T-cell (primary cell): ENCODE results near the gene PXDN. TPM values are rescaled to one million over a fixed set of nuclear protein-coding genes. Genes with fewer than 3 reads are reported as not detected.

Experiments
- ATAC-seq, 4 experiments: fragments of 200-7000 bp in 3 of 4; fragments of 150-1000 bp in 1 of 4; cut with Tn5 transposase; replicated peaks in 1 of 4; 1 replicate in 3 of 4; 2 replicates in 1 of 4; pipeline ENCODE4 v1.10.0; 2021; ENCODE audit warnings: moderate library complexity in 3 of 4, mild to moderate bottlenecking in 2 of 4, moderate number of reproducible peaks in 1 of 4
- CTCF ChIA-PET, 2 donors: fragments of 300-600 bp; sonication (Branson Sonifier 250); formaldehyde crosslinking; loops; one replicate each; lab custom pipeline; 2022; ENCODE audit warnings: antibody characterized with exemption in 2 of 2; lab: Charles Lee
- POLR2A ChIA-PET, 2 donors: fragments of 300-600 bp; sonication (Branson Sonifier 250); formaldehyde crosslinking; loops; one replicate each; lab custom pipeline; 2022; ENCODE audit warnings: antibody characterized with exemption in 2 of 2; lab: Charles Lee
- DNase-seq, 35 experiments: peaks; one replicate each; pipeline versions ENCODE4 v3.0.0 to v3.0.0-alpha.2; 2013 to 2023
- H3K27ac ChIP-seq: one replicate; pipeline ENCODE4 v1.5.1; 2013; ENCODE audit warnings: low read length
- H3K27me3 ChIP-seq, 2 experiments: replicated peaks in 1 of 2; 1 replicate in 1 of 2; 2 replicates in 1 of 2; pipeline versions ENCODE4 v1.6.1 to v1.7.0; 2013; ENCODE audit warnings: low read length in 1 of 2, mixed read lengths in 1 of 2; ENCODE audit not compliant: control insufficient read depth in 2 of 2, insufficient read depth in 2 of 2; ENCODE audit errors: extremely low read depth in 1 of 2
- H3K36me3 ChIP-seq, 2 donors: 1 replicate in 1 of 2; 2 replicates in 1 of 2; pipeline versions ENCODE4 v1.6.1 to v1.7.0; 2013; ENCODE audit warnings: low read length in 1 of 2; ENCODE audit not compliant: control insufficient read depth in 2 of 2, insufficient read depth in 1 of 2; ENCODE audit errors: extremely low read depth in 1 of 2
- H3K4me1 ChIP-seq, 2 experiments: 1 replicate in 1 of 2; 2 replicates in 1 of 2; pipeline versions ENCODE4 v1.6.1 to v1.7.0; 2013; ENCODE audit warnings: low read length in 2 of 2, mixed read lengths in 1 of 2; ENCODE audit not compliant: insufficient read depth in 2 of 2, control insufficient read depth in 1 of 2; ENCODE audit errors: extremely low read depth in 1 of 2
- H3K4me3 ChIP-seq, 2 donors: 1 replicate in 1 of 2; 2 replicates in 1 of 2; pipeline versions ENCODE4 v1.5.1 to v1.7.0; 2013; ENCODE audit warnings: mild to moderate bottlenecking in 2 of 2, low read length in 1 of 2, moderate library complexity in 1 of 2; ENCODE audit not compliant: control insufficient read depth in 1 of 2; ENCODE audit errors: extremely low read depth in 1 of 2
- H3K9me3 ChIP-seq: 2 replicates; pipeline ENCODE4 v1.7.0; 2013
- H3K27ac Mint-ChIP-seq, 2 donors: one replicate each; pipeline ENCODE4 v1.8.0; 2020 to 2021; ENCODE audit warnings: mild to moderate bottlenecking in 2 of 2, mixed read lengths in 2 of 2
- H3K27me3 Mint-ChIP-seq, 2 donors: one replicate each; pipeline ENCODE4 v1.8.0; 2021 to 2022; ENCODE audit warnings: mixed read lengths in 2 of 2
- H3K36me3 Mint-ChIP-seq: one replicate; pipeline ENCODE4 v1.8.0; 2021; ENCODE audit warnings: mixed read lengths
- H3K4me1 Mint-ChIP-seq, 3 donors: one replicate each; pipeline ENCODE4 v1.8.0; 2020 to 2022; ENCODE audit warnings: mixed read lengths in 3 of 3, mild to moderate bottlenecking in 1 of 3
- H3K4me3 Mint-ChIP-seq, 3 donors: one replicate each; pipeline ENCODE4 v1.8.0; 2020 to 2022; ENCODE audit warnings: mild to moderate bottlenecking in 3 of 3, mixed read lengths in 3 of 3, moderate library complexity in 3 of 3
- H3K9me3 Mint-ChIP-seq, 3 donors: one replicate each; pipeline ENCODE4 v1.8.0; 2020 to 2022; ENCODE audit warnings: mixed read lengths in 3 of 3
- WGBS: methylation state at CpG from one replicate; pipeline ENCODE4 v1.1.5; 2013; ENCODE audit warnings: missing lambda C conversion rate; ENCODE audit not compliant: insufficient coverage; 5-methylcytosine and 5-hydroxymethylcytosine counted together
- total RNA-seq, 35 experiments: library from RNA in 6 of 35; stranded (reverse) in 6 of 35; fragments of 120-200 nt in 1 of 35; gene quantifications; one replicate each; pipeline versions ENCODE4 v1.2.1 to v1.2.4 and lab custom pipeline; 2013 to 2026

Gene PXDN
- total RNA-seq, 5 donors from 2014 or later (not counting 1 experiment from before 2014, with no cell fraction given), result 0.21 to 5.4 (median 1.3) TPM

DNA sequence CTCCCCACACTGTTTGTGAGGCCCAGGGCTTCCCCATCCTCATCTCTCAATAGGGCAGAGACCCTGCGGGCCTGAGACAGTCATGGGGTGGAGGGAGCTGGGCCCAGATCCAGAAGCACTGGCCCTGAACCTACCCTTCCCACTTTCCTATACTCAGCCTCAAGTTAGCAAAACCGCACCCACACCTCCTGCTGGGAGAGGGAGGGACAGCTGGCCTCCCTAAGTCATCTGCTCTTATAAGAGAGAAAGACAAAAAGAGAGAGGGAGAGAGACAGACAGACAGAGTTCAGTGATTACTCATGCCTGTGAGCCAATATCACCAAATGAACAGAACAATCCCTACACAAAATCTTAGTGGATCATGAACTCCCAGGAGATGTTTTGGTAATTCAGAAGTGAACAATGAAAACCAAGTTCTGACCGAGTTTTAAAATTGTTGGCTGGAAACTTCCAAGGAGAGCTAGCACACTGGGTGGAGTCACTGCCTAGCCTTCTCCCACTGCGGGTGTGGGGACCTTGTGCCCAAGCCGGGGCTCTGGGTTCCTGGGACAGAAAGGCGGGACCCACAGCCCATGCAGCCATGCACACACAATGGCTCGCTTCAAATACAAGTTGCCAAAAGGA is 130.5 kb downstream of the PXDN start:
- no peak for ATAC-seq

DNA sequence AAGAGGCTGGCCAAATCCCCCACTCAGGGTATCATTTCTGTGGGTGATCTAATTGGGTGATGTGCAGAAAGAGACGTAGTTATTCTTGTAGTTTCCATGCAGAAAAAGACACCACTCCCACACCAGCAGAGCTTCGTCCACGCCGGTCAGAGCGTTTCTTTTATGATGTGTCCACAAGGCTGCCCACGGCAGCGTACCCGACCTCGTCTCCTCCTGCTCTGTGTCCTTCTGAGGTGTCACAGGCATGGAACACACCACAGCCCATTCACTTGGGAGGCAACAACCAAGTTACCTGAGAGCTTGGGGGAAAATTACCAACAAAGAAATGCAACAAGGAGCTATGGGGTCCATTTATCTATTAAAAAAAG is 131.3 kb downstream of the PXDN start:
- Mint-ChIP-seq H3K4me3 (no peak overlapping the region), H3K9me3 (no peaks in the 10 kb centered on the region), H3K4me1 (peaks cover 0 to 3% (median 2%) of the 10 kb centered on the region in 3 donors), H3K36me3 (no peaks in the 10 kb centered on the region), H3K27ac (no peak overlapping the region), H3K27me3 (peaks cover 5 to 10% of the 10 kb centered on the region in 2 donors)
- no peak overlapping the region for H3K4me3 ChIP-seq
- H3K4me1 ChIP-seq, result no peaks in the 10 kb centered on the region
- 75% methylated on average over 4 of the region's 9 CpGs for WGBS
- POLR2A ChIA-PET, result no interaction called here
- no peak overlapping the region for H3K27ac ChIP-seq
- no peaks in the 10 kb centered on the region for H3K36me3 ChIP-seq
- peaks cover 0 to 9% of the 10 kb centered on the region in 2 experiments for H3K27me3 ChIP-seq
- no peaks in the 10 kb centered on the region for H3K9me3 ChIP-seq
- no peak for ATAC-seq
- CTCF ChIA-PET, result no interaction called here
- no peak for DNase-seq

More for the DNA sequence above, 130.5 kb downstream of the PXDN start:
- POLR2A ChIA-PET, result no interaction called here
- Mint-ChIP-seq H3K4me3 (no peak overlapping the region), H3K36me3 (no peaks in the 10 kb centered on the region), H3K4me1 (peaks cover 0 to 3% (median 2%) of the 10 kb centered on the region in 3 donors), H3K9me3 (no peaks in the 10 kb centered on the region), H3K27me3 (peaks cover 5 to 10% of the 10 kb centered on the region in 2 donors), H3K27ac (no peak overlapping the region)
- no peaks in the 10 kb centered on the region for H3K4me1 ChIP-seq
- WGBS, result 78% methylated on average over 2 of the region's 7 CpGs
- CTCF ChIA-PET, result no interaction called here
- no peaks in the 10 kb centered on the region for H3K36me3 ChIP-seq
- DNase-seq, result no peak
- H3K27ac ChIP-seq, result no peak overlapping the region
- H3K9me3 ChIP-seq, result no peaks in the 10 kb centered on the region
- no peak overlapping the region for H3K4me3 ChIP-seq
- H3K27me3 ChIP-seq, result peaks cover 0 to 9% of the 10 kb centered on the region in 2 experiments

DNA sequence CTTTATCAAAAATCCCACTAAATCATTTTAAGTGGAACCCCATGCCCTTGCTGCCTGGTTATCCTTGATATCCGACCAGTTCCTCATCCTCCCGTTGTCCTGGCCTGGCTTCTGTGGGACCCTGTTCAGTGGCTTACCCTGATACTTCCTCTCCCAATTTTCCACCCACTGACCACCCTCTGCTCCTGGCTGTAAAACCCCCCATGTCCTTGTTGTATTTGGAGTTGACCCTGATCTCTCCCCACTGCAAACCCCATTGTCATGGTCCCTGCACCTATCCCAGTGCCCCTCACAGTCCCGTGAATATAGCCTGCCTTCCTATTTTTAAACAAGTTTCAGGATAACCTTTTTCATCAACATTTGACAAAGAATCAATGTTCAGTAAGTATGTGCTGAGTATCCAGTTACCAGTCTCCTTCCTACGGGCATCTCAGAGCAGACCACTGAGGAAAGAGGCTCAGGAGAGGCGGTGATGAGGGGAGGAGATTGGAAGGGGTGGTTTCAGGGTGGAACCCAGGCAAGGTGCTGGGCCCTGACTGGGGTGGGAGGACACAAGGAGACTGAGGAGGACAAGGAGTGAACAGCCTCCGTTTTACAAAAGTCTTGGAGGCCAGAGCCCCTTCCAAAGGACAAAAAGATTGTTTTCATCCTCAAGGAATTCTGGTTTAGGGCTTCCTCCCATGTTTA is 131.8 kb downstream of the PXDN start:
- DNase-seq (no peak), ATAC-seq (no peak)
- CTCF ChIA-PET, result no interaction called here
- H3K4me1 ChIP-seq, result no peaks in the 10 kb centered on the region
- H3K4me1 Mint-ChIP-seq, result peaks cover 0 to 3% (median 2%) of the 10 kb centered on the region in 3 donors
- POLR2A ChIA-PET, result no interaction called here
- no peak overlapping the region for H3K4me3 Mint-ChIP-seq
- H3K36me3 Mint-ChIP-seq, result no peaks in the 10 kb centered on the region
- no peak overlapping the region for H3K27ac ChIP-seq
- H3K27me3 Mint-ChIP-seq, result peaks cover 5 to 10% of the 10 kb centered on the region in 2 donors
- no peaks in the 10 kb centered on the region for H3K36me3 ChIP-seq
- no peaks in the 10 kb centered on the region for H3K9me3 ChIP-seq
- H3K27ac Mint-ChIP-seq, result no peak overlapping the region
- no peaks in the 10 kb centered on the region for H3K9me3 Mint-ChIP-seq
- H3K4me3 ChIP-seq, result no peak overlapping the region
- peaks cover 0 to 9% of the 10 kb centered on the region in 2 experiments for H3K27me3 ChIP-seq
- WGBS, result 90% methylated on average over 3 of the region's 6 CpGs

DNA sequence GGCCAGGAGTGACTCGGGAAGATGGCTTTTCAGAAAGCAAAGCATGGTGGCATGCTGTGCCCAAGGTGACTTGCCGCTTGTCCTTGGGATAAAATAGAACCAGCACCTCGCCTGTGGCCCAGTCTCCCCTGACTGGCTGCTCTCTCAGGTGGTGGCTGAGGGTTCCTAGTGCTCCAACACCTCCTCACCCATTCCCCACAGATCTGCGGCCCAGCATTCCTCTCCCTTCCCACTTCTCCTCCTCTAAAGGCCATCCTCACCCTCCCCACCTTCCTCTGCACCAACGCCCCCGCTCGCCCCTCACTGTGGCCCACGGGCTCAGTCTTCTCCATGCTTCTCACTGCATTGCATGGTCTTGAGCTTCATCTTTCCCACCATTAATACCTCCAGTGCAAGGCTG is 132.4 kb downstream of the PXDN start:
- CTCF ChIA-PET, result interaction anchor here in 1 of 2 donors (0.6 kb wide), 1 partner anchor 29 kb away, joined by 8 read pairs; no protein-coding TSS in a partner anchor
- 71% methylated on average over 6 of the region's 8 CpGs for WGBS
- Mint-ChIP-seq H3K36me3 (no peaks in the 10 kb centered on the region), H3K9me3 (no peaks in the 10 kb centered on the region), H3K27me3 (peaks cover 5 to 10% of the 10 kb centered on the region in 2 donors), H3K27ac (no peak overlapping the region), H3K4me1 (peaks cover 0 to 3% (median 2%) of the 10 kb centered on the region in 3 donors), H3K4me3 (no peak overlapping the region)
- ATAC-seq (no peak), DNase-seq (no peak)
- Histone ChIP-seq H3K4me1 (no peaks in the 10 kb centered on the region), H3K9me3 (no peaks in the 10 kb centered on the region), H3K36me3 (no peaks in the 10 kb centered on the region), H3K27ac (no peak overlapping the region), H3K4me3 (no peak overlapping the region), H3K27me3 (peaks cover 0 to 12% of the 10 kb centered on the region in 2 experiments)
- POLR2A ChIA-PET, result no interaction called here

- Histone ChIP-seq H3K27ac (no peak overlapping the region), H3K4me1 (peaks cover 0 to 2% of the 10 kb centered on the region in 2 experiments), H3K36me3 (no peaks in the 10 kb centered on the region), H3K9me3 (no peaks in the 10 kb centered on the region), H3K4me3 (no peak overlapping the region), H3K27me3 (peaks cover 0 to 19% of the 10 kb centered on the region in 2 experiments)
- Mint-ChIP-seq H3K4me1 (peaks cover 0 to 3% (median 2%) of the 10 kb centered on the region in 3 donors), H3K36me3 (no peaks in the 10 kb centered on the region), H3K27me3 (peaks cover 5 to 10% of the 10 kb centered on the region in 2 donors), H3K4me3 (no peak overlapping the region), H3K27ac (no peak overlapping the region), H3K9me3 (no peaks in the 10 kb centered on the region)
- 92% methylated on average over 18 of the region's 18 CpGs for WGBS
- ChIA-PET POLR2A (no interaction called here), CTCF (no interaction called here)
- ATAC-seq (no peak), DNase-seq (no peak)
Measured at GRCh38 chr2:1610096-1610485, 134.2 kb downstream of the PXDN start.

DNA sequence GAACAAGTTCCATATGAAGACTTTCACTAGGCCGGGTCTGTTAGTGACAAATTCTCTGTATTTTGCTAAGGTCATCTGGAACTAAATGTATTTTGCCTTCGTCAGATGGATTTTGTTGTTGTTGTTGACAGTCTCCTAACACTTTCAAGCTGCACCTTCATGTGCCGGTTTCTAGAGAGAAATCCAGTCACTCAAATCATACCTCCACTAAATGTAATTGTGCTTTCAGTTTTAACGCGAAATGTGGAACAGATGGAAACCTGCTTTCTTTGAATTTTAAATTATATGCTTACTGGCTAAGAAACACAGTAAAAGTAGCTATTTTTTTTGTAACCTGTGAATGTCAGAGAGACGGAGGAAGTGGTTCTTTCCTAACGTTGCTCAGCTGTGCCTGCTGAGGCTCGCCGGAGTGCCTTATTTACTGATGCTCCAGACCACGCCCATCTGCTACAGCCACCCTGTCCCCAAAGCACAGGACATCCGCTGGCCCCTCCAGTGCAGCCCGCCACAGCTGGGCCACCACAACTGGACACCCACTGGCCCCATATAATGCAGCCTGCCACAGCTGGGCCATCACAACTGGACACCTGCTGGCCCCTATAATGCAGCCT is 134.7 kb downstream of the PXDN start:
- ATAC-seq (no peak), DNase-seq (no peak)
- ChIA-PET CTCF (no interaction called here), POLR2A (no interaction called here)
- Histone ChIP-seq H3K36me3 (no peaks in the 10 kb centered on the region), H3K4me1 (peaks cover 0 to 3% of the 10 kb centered on the region in 2 experiments), H3K9me3 (no peaks in the 10 kb centered on the region), H3K4me3 (no peak overlapping the region), H3K27me3 (peaks cover 0 to 24% of the 10 kb centered on the region in 2 experiments), H3K27ac (no peak overlapping the region)
- Mint-ChIP-seq H3K27ac (no peak overlapping the region), H3K27me3 (peaks cover 5 to 9% of the 10 kb centered on the region in 2 donors), H3K4me1 (peaks cover 0 to 3% (median 2%) of the 10 kb centered on the region in 3 donors), H3K36me3 (no peaks in the 10 kb centered on the region), H3K4me3 (no peak overlapping the region), H3K9me3 (no peaks in the 10 kb centered on the region)
- 19% methylated on average over 7 of the region's 12 CpGs for WGBS
